ENCODE results near the gene FAM240B. TPM values are rescaled to one million over a fixed set of nuclear protein-coding genes. Genes with fewer than 3 reads are reported as not detected.

The FAM240B gene
- total and polyA plus RNA-seq, 2 of the 13 experiments (the other 11 are each of a cell fraction or from before 2014, with no cell fraction given) = not detected

- ATAC-seq = no peak
- Histone ChIP-seq H3K9ac (ENCODE audit: insufficient read depth, low read depth, low read length) (no peak overlapping the region), H3K27ac (ENCODE audit: extremely low read length, insufficient read depth, low read length) (no peak overlapping the region), H3K4me3 (replicated peaks in 1 of 3; ENCODE audit: insufficient read depth in 1 of 3, low read depth in 2 of 3, low read length in 3 of 3) (peak overlapping the region in 1 of 3 experiments; percentile 58; a peak in 1 of 6 replicates), H3K4me1 (ENCODE audit: insufficient read depth, low read length) (peaks cover 7% of the 10 kb centered on the region), H4K20me1 (ENCODE audit: insufficient read depth, low read length) (no peaks in the 10 kb centered on the region), H3K4me2 (ENCODE audit: low read depth, low read length) (peak overlapping the region; percentile 64), H2AFZ (ENCODE audit: low read length) (no peak overlapping the region), H3K79me2 (ENCODE audit: insufficient read depth, low read length) (no peaks in the 10 kb centered on the region), H3K36me3 (replicated peaks in 1 of 2; ENCODE audit: control insufficient read depth in 1 of 2, insufficient read depth in 2 of 2, low read length in 2 of 2) (no peaks in the 10 kb centered on the region), H3K9me3 (ENCODE audit: low read length) (no peaks in the 10 kb centered on the region), H3K27me3 (ENCODE audit: control insufficient read depth in 1 of 2, insufficient read depth in 2 of 2, low read length in 2 of 2) (peaks cover 0 to 49% of the 10 kb centered on the region in 2 experiments)
- no peak for DNase-seq (ENCODE audit: low spot score)
- FAIRE-seq = no peak
- BruUV-seq (replicated peaks) = no TSS peak
- TF ChIP-seq SUZ12 (IDR thresholded peaks at IDR 0.05; ENCODE audit: low read depth, low read length) = no peak
- no peak for TF ChIP-seq GATAD1 (CRISPR knock-in tag; IDR thresholded peaks at IDR 0.05)
- TF ChIP-seq SIN3A (IDR thresholded peaks at IDR 0.05; ENCODE audit: borderline replicate concordance, low read depth, low read length) = no peak
- TF ChIP-seq, protein P1, sequence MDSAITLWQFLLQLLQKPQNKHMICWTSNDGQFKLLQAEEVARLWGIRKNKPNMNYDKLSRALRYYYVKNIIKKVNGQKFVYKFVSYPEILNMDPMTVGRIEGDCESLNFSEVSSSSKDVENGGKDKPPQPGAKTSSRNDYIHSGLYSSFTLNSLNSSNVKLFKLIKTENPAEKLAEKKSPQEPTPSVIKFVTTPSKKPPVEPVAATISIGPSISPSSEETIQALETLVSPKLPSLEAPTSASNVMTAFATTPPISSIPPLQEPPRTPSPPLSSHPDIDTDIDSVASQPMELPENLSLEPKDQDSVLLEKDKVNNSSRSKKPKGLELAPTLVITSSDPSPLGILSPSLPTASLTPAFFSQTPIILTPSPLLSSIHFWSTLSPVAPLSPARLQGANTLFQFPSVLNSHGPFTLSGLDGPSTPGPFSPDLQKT (CRISPR knock-in tag; IDR thresholded peaks at IDR 0.05; ENCODE audit: borderline replicate concordance) = no peak
- TF ChIP-seq, protein P2, sequence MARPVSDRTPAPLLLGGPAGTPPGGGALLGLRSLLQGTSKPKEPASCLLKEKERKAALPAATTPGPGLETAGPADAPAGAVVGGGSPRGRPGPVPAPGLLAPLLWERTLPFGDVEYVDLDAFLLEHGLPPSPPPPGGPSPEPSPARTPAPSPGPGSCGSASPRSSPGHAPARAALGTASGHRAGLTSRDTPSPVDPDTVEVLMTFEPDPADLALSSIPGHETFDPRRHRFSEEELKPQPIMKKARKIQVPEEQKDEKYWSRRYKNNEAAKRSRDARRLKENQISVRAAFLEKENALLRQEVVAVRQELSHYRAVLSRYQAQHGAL (CRISPR knock-in tag; IDR thresholded peaks at IDR 0.05; ENCODE audit: not compliant biosample characterization) = no peak
- TF ChIP-seq FOXO1 (CRISPR knock-in tag; IDR thresholded peaks at IDR 0.05) = no peak
- ChIA-PET POLR2A (no interaction called here), CTCF (ENCODE audit: low intra/inter-chr PET ratio, low total read pairs) (no interaction called here)
- in situ Hi-C loops (cut with HindIII; ENCODE audit: extremely low pct_ligation_motif_present, low pct_unique_long_range_greater_than_20kb) = no loop called here
- 48% methylated on average over 5 of the region's 10 CpGs for WGBS (ENCODE audit: low lambda C conversion rate)
- intact Hi-C loops (cut with micrococcal nuclease; ENCODE audit: unreplicated experiment) = no loop called here
Observed at GRCh38 chr9:38686933-38687332, 33.0 kb downstream of the FAM240B start.

GRCh38 chr9:38685535-38685934 lies 34.4 kb downstream of the FAM240B start:
- Histone ChIP-seq H3K4me1 (ENCODE audit: insufficient read depth, low read length) (peaks cover 7% of the 10 kb centered on the region), H3K36me3 (replicated peaks in 1 of 2; ENCODE audit: control insufficient read depth in 1 of 2, insufficient read depth in 2 of 2, low read length in 2 of 2) (no peaks in the 10 kb centered on the region), H3K9ac (ENCODE audit: insufficient read depth, low read depth, low read length) (no peak overlapping the region), H3K4me3 (replicated peaks in 1 of 3; ENCODE audit: insufficient read depth in 1 of 3, low read depth in 2 of 3, low read length in 3 of 3) (no peak overlapping the region), H3K9me3 (ENCODE audit: low read length) (no peaks in the 10 kb centered on the region), H3K27me3 (ENCODE audit: control insufficient read depth in 1 of 2, insufficient read depth in 2 of 2, low read length in 2 of 2) (peaks cover 2 to 48% of the 10 kb centered on the region in 2 experiments), H3K4me2 (ENCODE audit: low read depth, low read length) (no peak overlapping the region), H3K27ac (ENCODE audit: extremely low read length, insufficient read depth, low read length) (no peak overlapping the region), H2AFZ (ENCODE audit: low read length) (no peak overlapping the region), H3K79me2 (ENCODE audit: insufficient read depth, low read length) (no peaks in the 10 kb centered on the region), H4K20me1 (ENCODE audit: insufficient read depth, low read length) (no peaks in the 10 kb centered on the region)
- in situ Hi-C loops (cut with HindIII; ENCODE audit: extremely low pct_ligation_motif_present, low pct_unique_long_range_greater_than_20kb) = no loop called here
- WGBS (ENCODE audit: low lambda C conversion rate) = 0% methylated on average over 2 of the region's 2 CpGs
- POLR2A ChIA-PET = no interaction called here
- FAIRE-seq (no peak), DNase-seq (ENCODE audit: low spot score) (no peak), ATAC-seq (no peak)
- CTCF ChIA-PET (ENCODE audit: low intra/inter-chr PET ratio, low total read pairs) = no interaction called here
- BruUV-seq (replicated peaks) = no TSS peak
- intact Hi-C loops (cut with micrococcal nuclease; ENCODE audit: unreplicated experiment) = no loop called here
- no peak for TF ChIP-seq UBTF (CRISPR knock-in tag; IDR thresholded peaks at IDR 0.05)
- no peak for TF ChIP-seq ZNF703 (CRISPR knock-in tag; IDR thresholded peaks at IDR 0.05; ENCODE audit: borderline replicate concordance)
- TF ChIP-seq, protein P3, sequence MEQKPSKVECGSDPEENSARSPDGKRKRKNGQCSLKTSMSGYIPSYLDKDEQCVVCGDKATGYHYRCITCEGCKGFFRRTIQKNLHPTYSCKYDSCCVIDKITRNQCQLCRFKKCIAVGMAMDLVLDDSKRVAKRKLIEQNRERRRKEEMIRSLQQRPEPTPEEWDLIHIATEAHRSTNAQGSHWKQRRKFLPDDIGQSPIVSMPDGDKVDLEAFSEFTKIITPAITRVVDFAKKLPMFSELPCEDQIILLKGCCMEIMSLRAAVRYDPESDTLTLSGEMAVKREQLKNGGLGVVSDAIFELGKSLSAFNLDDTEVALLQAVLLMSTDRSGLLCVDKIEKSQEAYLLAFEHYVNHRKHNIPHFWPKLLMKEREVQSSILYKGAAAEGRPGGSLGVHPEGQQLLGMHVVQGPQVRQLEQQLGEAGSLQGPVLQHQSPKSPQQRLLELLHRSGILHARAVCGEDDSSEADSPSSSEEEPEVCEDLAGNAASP (CRISPR knock-in tag; IDR thresholded peaks at IDR 0.05; ENCODE audit: borderline replicate concordance) = no peak
- TF ChIP-seq POLR2G (IDR thresholded peaks at IDR 0.05; ENCODE audit: low read depth, low read length) = no peak
